Measurements from ENCODE around the gene PRPS2. TPM values are rescaled to one million over a fixed set of nuclear protein-coding genes. Genes with fewer than 3 reads are reported as not detected.

The PRPS2 gene
- total RNA-seq, 2 donors from 2014 or later, result 71.4 to 74.1 TPM

Other genes with a start within 250 kb of the PRPS2 start
- under 1 TPM; 0.05 to 0.23 TPM for gene TLR7, start 75.7 kb downstream of the PRPS2 start, total RNA-seq
- gene TLR8, start 115.2 kb downstream of the PRPS2 start, total RNA-seq, result not detected
- 1,000 to 10,000 TPM; 4,011 to 4,477 TPM for gene TMSB4X, start 183.7 kb downstream of the PRPS2 start, total RNA-seq